ENCODE results near the gene PMS2. TPM values are rescaled to one million over a fixed set of nuclear protein-coding genes. Genes with fewer than 3 reads are reported as not detected.

Gene PMS2
- total and polyA plus RNA-seq, 2 experiments from 2014 or later: 5.2 to 15.6 TPM

GRCh38 chr7:6026820-6027311 lies 18.0 kb upstream of the PMS2 start:
- no peak for ATAC-seq
- no peaks in the 10 kb centered on the region for H3K4me1 ChIP-seq (ENCODE audit: insufficient read depth)
- H3K4me3 Mint-ChIP-seq: no peak overlapping the region
- peaks cover 8% of the 10 kb centered on the region; the same call in 1 of the 2 replicates for H3F3A ChIP-seq (replicated peaks; ENCODE audit: low read depth)
- peaks cover 86% of the 10 kb centered on the region for H3K36me3 Mint-ChIP-seq (ENCODE audit: low read depth)
- H3K27ac ChIP-seq (ENCODE audit: low read depth): no peak overlapping the region
- H3K9me2 ChIP-seq (ENCODE audit: insufficient read depth): no peaks in the 10 kb centered on the region
- TF ChIP-seq EZH2 (IDR thresholded peaks at IDR 0.05; ENCODE audit: low read depth, unreplicated experiment): no peak
- no peak for TF ChIP-seq CREB1 (CRISPR knock-in tag; IDR thresholded peaks at IDR 0.05; ENCODE audit: low read depth)
- TF ChIP-seq JUNB (IDR thresholded peaks at IDR 0.05; ENCODE audit: unreplicated experiment): no peak
- TF ChIP-seq ZNF114 (CRISPR knock-in tag; IDR thresholded peaks at IDR 0.05): no peak
- TF ChIP-seq, protein P1, sequence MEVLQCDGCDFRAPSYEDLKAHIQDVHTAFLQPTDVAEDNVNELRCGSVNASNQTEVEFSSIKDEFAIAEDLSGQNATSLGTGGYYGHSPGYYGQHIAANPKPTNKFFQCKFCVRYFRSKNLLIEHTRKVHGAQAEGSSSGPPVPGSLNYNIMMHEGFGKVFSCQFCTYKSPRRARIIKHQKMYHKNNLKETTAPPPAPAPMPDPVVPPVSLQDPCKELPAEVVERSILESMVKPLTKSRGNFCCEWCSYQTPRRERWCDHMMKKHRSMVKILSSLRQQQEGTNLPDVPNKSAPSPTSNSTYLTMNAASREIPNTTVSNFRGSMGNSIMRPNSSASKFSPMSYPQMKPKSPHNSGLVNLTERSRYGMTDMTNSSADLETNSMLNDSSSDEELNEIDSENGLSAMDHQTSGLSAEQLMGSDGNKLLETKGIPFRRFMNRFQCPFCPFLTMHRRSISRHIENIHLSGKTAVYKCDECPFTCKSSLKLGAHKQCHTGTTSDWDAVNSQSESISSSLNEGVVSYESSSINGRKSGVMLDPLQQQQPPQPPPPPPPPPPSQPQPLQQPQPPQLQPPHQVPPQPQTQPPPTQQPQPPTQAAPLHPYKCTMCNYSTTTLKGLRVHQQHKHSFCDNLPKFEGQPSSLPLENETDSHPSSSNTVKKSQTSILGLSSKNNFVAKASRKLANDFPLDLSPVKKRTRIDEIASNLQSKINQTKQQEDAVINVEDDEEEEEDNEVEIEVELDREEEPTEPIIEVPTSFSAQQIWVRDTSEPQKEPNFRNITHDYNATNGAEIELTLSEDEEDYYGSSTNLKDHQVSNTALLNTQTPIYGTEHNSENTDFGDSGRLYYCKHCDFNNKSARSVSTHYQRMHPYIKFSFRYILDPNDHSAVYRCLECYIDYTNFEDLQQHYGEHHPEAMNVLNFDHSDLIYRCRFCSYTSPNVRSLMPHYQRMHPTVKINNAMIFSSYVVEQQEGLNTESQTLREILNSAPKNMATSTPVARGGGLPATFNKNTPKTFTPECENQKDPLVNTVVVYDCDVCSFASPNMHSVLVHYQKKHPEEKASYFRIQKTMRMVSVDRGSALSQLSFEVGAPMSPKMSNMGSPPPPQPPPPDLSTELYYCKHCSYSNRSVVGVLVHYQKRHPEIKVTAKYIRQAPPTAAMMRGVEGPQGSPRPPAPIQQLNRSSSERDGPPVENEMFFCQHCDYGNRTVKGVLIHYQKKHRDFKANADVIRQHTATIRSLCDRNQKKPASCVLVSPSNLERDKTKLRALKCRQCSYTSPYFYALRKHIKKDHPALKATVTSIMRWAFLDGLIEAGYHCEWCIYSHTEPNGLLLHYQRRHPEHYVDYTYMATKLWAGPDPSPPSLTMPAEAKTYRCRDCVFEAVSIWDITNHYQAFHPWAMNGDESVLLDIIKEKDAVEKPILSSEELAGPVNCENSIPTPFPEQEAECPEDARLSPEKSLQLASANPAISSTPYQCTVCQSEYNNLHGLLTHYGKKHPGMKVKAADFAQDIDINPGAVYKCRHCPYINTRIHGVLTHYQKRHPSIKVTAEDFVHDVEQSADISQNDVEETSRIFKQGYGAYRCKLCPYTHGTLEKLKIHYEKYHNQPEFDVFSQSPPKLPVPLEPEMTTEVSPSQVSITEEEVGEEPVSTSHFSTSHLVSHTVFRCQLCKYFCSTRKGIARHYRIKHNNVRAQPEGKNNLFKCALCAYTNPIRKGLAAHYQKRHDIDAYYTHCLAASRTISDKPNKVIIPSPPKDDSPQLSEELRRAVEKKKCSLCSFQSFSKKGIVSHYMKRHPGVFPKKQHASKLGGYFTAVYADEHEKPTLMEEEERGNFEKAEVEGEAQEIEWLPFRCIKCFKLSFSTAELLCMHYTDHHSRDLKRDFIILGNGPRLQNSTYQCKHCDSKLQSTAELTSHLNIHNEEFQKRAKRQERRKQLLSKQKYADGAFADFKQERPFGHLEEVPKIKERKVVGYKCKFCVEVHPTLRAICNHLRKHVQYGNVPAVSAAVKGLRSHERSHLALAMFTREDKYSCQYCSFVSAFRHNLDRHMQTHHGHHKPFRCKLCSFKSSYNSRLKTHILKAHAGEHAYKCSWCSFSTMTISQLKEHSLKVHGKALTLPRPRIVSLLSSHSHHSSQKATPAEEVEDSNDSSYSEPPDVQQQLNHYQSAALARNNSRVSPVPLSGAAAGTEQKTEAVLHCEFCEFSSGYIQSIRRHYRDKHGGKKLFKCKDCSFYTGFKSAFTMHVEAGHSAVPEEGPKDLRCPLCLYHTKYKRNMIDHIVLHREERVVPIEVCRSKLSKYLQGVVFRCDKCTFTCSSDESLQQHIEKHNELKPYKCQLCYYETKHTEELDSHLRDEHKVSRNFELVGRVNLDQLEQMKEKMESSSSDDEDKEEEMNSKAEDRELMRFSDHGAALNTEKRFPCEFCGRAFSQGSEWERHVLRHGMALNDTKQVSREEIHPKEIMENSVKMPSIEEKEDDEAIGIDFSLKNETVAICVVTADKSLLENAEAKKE (CRISPR knock-in tag; IDR thresholded peaks at IDR 0.05): no peak
- TF ChIP-seq, protein P2, sequence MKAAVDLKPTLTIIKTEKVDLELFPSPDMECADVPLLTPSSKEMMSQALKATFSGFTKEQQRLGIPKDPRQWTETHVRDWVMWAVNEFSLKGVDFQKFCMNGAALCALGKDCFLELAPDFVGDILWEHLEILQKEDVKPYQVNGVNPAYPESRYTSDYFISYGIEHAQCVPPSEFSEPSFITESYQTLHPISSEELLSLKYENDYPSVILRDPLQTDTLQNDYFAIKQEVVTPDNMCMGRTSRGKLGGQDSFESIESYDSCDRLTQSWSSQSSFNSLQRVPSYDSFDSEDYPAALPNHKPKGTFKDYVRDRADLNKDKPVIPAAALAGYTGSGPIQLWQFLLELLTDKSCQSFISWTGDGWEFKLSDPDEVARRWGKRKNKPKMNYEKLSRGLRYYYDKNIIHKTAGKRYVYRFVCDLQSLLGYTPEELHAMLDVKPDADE (IDR thresholded peaks at IDR 0.05): no peak
- TF ChIP-seq, protein P3, sequence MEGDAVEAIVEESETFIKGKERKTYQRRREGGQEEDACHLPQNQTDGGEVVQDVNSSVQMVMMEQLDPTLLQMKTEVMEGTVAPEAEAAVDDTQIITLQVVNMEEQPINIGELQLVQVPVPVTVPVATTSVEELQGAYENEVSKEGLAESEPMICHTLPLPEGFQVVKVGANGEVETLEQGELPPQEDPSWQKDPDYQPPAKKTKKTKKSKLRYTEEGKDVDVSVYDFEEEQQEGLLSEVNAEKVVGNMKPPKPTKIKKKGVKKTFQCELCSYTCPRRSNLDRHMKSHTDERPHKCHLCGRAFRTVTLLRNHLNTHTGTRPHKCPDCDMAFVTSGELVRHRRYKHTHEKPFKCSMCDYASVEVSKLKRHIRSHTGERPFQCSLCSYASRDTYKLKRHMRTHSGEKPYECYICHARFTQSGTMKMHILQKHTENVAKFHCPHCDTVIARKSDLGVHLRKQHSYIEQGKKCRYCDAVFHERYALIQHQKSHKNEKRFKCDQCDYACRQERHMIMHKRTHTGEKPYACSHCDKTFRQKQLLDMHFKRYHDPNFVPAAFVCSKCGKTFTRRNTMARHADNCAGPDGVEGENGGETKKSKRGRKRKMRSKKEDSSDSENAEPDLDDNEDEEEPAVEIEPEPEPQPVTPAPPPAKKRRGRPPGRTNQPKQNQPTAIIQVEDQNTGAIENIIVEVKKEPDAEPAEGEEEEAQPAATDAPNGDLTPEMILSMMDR (conservative IDR thresholded peaks at IDR 0.05; ENCODE audit: low read depth in 2 of 2): no peak
- TF ChIP-seq REST (IDR thresholded peaks at IDR 0.05; ENCODE audit: unreplicated experiment): no peak
- no peak for TF ChIP-seq POLR2AphosphoS5 (IDR thresholded peaks at IDR 0.05; ENCODE audit: low read depth)
- TF ChIP-seq NANOG (IDR thresholded peaks at IDR 0.05; ENCODE audit: borderline replicate concordance): no peak
- TF ChIP-seq EZH2phosphoT487 (IDR thresholded peaks at IDR 0.05; ENCODE audit: unreplicated experiment): no peak
- TF ChIP-seq STAT1 (IDR thresholded peaks at IDR 0.05; ENCODE audit: unreplicated experiment): no peak
- no peak for TF ChIP-seq ZNF331 (CRISPR knock-in tag; IDR thresholded peaks at IDR 0.05; ENCODE audit: low read depth)
- H3K4me1 Mint-ChIP-seq: peaks cover 4% of the 10 kb centered on the region; the same call in 2 of the 3 replicates
- H3K27ac Mint-ChIP-seq: no peak overlapping the region; the same call in 1 of the 2 replicates
- H3K4me2 ChIP-seq: no peak overlapping the region
- H3K36me3 ChIP-seq (ENCODE audit: insufficient read depth): peaks cover 51% of the 10 kb centered on the region
- H3K9me3 Mint-ChIP-seq: no peaks in the 10 kb centered on the region; the same call in 2 of the 3 replicates
- H3K27me3 ChIP-seq (ENCODE audit: insufficient read depth): no peaks in the 10 kb centered on the region
- peaks cover 3% of the 10 kb centered on the region; the same call in 1 of the 2 replicates for H3K79me2 ChIP-seq (replicated peaks; ENCODE audit: insufficient read depth)
- no peak overlapping the region for H2AFZ ChIP-seq
- no peak overlapping the region for H3K4me3 ChIP-seq
- no peak for DNase-seq (ENCODE audit: low spot score)
- peaks cover 32% of the 10 kb centered on the region for H4K20me1 ChIP-seq (replicated peaks; ENCODE audit: insufficient read depth)
- H3K27me3 Mint-ChIP-seq (ENCODE audit: insufficient read depth, low read depth, poor library complexity): no peaks in the 10 kb centered on the region
